PFSK-1 (cell line): ENCODE results near the gene ERBIN.

Experiments
- POLR2AphosphoS5 ChIP-seq: IDR thresholded peaks from 2 replicates; pipeline ENCODE4 v1.6.1; 2012; ENCODE audit warnings: low read depth, mild to moderate bottlenecking, control low read depth, low read length, moderate library complexity
- SIN3A ChIP-seq: IDR thresholded peaks from 2 replicates; pipeline ENCODE4 v1.6.1; 2012; ENCODE audit warnings: mild to moderate bottlenecking, low read length, moderate library complexity, borderline replicate concordance; ENCODE audit not compliant: insufficient read depth

DNA sequence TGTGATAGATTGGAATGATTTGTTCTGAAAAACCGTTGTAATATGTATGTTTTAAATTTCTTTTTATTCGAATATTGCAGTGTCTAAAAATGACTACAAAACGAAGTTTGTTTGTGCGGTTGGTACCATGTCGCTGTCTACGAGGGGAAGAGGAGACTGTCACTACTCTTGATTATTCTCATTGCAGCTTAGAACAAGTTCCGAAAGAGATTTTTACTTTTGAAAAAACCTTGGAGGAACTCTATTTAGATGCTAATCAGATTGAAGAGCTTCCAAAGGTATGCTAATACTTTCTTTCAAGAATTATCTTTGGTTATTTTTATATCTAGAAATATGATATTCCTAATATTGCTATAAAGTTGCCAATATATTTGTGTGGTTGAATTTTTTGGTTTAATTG lies 66.3 kb downstream of the ERBIN start:
- no peak for TF ChIP-seq POLR2AphosphoS5
- no peak for TF ChIP-seq SIN3A
